ENCODE results near the gene C12orf43. TPM values are rescaled to one million over a fixed set of nuclear protein-coding genes. Genes with fewer than 3 reads are reported as not detected.
"Not testable (repeated sequence)": the region's sequence is repeated elsewhere in the genome, so short reads cannot be mapped to it uniquely, and the experiment has no call there.

C12orf43 gene
- 15.3 and 16.8 TPM in 2 replicates for polyA plus RNA-seq (2014; cell fraction: cytosol; rRNA removed)
- polyA plus RNA-seq (2014; cell fraction: nucleus; rRNA removed), result 8.0 and 10.1 TPM in 2 replicates

DNA sequence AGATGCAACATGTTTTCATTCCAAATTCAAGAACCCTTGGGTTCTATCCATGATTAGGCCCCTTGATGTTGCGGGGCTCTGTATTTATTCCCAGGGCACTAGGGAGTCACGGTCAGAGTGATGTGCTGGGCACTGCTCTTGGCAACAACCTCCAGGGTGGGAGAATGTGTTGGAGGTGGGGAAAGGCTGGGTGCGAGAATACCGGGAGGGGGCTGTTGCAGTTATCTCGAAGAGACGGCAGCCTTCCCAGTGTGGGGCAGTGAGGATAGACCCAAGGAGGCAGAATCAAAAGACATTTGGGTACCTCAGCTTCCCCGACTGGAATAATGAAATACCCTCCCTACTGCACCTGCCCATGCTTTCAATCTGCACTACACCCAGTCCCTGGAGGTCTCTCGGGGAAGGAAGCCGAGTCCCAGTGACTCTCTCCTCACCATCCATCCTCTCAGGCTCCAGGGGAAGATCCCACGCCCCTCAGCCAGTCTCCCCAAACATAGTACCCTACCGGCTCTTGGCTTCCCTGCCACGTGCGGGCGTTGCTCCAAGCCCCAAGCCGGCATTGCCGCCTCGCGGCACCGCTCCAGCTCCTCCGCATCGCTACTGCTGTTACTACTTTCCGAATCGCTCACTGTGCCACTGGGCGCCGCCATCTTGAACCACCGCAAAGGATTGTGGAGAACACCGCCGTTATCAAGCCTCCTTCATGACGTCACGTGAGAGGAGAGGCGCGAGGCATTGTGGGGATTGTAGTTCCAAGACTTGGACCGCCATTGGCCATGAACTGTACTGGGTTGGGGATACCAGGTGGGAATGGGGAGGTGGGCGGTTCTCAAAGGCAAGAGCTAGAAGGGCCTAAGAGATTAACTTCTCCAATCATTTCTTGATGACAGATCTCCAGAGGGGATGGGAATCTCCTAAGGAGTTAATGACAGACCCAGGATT is at the start of gene C12orf43:
C12orf43 (minus strand) TSS at position 663 of the 942 bp plus-strand sequence; CDS start at position 650, 13 bp downstream.
- peak; percentile 94 for DNase-seq (ENCODE audit: low spot score)

DNA sequence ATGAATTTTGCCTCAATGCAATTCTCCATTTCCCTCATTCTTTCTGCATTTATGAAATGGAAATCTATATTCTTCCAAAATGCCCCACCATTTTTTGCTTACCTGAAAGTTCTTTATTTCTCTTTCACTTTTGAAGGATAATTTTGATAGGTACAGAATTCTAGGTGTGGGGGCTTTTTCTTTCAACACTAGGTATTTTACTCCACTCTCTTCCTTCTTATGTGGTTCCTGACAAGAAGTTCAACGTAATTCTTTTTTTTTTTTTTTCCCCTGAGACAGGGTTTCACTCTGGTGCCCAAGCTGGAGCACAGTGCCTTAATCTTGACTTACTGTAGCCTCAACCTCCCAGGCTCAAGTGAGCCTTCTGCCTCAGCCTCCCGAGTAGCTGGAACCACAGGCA is 49.1 kb upstream of the C12orf43 start:
- no peak for DNase-seq (ENCODE audit: low spot score)

GRCh38 chr12:121064586-121064985 is 48.3 kb upstream of the C12orf43 start:
- not testable (repeated sequence) for DNase-seq (ENCODE audit: low spot score)

GRCh38 chr12:121064116-121064515 is 47.8 kb upstream of the C12orf43 start:
- no peak for DNase-seq (ENCODE audit: low spot score)

GRCh38 chr12:121062391-121063045 is 46.2 kb upstream of the C12orf43 start:
- no peak for DNase-seq (ENCODE audit: low spot score)

DNA sequence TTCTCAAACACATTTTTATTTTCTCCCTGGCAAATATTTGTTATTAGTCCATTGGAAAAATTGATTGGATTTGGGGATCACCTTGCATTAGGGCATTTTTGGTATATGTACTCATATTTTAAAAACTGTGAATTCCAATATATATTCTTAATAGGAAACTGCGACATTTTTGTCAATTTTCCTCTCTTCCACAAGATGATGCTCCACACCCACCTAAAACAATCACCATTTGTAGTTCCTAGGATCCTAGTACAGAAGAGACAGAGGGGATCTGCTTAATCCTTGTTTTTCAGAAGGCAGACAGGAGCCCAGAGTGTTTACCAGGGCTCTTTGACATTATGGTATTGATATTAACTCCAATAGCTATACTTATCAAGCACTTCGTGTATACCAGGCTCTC is 45.5 kb upstream of the C12orf43 start:
- DNase-seq (ENCODE audit: low spot score), result no peak

- DNase-seq (ENCODE audit: low spot score), result peak; percentile 26
These were observed 44.1 kb upstream of the C12orf43 start for GRCh38 chr12:121060149-121061001.

DNA sequence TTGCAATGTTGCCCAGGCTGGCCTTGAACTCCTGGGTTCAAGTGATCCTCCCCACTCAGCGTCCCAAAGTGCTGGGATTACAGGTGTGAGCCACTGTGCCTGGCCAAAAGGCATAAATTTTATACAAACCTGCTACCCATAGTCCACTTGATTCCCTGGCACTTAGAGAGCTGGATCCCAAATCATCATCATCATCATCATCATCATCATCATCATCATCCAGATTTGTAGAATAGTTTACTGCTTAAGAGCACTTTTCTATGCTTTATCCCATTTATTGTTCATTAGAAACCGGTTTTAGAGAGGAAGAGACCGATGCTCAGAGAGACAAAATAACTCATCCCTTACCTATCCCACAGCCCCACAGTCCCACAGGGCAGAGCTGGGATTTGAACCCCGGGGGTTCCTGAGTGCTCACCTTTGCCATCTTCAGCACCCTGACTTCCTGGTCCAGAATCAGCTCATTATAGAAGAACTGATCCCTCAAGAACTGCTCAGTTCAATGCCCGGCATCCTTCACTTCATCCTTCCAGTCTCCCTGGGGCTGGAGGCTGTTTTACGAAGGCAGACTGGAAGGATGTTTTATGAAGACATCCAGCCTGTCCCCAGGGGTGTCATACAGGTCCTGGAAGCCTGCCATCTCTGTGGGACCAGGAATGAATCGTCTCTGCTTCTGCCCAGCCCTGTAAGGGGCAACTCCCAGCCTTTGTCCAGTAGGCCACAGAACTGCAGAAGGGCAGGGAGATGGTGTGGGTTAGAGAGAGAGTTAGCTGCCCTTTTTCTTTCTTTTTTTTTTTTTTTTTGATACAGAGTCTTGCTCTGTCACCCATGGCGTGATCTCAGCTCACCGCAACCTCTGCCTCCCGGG is 43.0 kb upstream of the C12orf43 start:
- no peak for DNase-seq (ENCODE audit: low spot score)

GRCh38 chr12:121057794-121058193 is 41.5 kb upstream of the C12orf43 start:
- DNase-seq (ENCODE audit: low spot score), result no peak

GRCh38 chr12:121053706-121054105 is 37.4 kb upstream of the C12orf43 start:
- no peak for DNase-seq (ENCODE audit: low spot score)

GRCh38 chr12:121050725-121051124 is 34.4 kb upstream of the C12orf43 start:
- DNase-seq (ENCODE audit: low spot score), result no peak

DNA sequence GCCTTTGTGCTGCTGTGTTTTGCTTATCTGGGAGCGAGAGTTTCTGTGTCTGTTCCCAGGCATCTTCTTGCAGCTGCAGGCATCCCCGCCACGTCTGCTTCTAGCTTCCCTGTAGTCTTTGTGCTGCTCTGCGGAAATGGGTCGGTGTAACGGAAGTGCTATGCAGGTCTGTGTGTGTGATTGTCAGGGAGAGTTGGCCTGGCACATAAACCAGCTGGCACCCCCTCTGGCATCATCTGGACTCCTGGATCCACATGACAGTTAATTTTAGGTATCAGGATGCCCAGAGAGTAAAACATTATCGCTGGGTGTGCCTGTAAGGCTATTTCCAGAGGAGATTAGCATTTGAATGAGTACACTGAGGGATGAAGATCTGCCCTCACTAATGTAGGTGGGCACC is 32.2 kb upstream of the C12orf43 start:
- peak; percentile 28 for DNase-seq (ENCODE audit: low spot score)

DNA sequence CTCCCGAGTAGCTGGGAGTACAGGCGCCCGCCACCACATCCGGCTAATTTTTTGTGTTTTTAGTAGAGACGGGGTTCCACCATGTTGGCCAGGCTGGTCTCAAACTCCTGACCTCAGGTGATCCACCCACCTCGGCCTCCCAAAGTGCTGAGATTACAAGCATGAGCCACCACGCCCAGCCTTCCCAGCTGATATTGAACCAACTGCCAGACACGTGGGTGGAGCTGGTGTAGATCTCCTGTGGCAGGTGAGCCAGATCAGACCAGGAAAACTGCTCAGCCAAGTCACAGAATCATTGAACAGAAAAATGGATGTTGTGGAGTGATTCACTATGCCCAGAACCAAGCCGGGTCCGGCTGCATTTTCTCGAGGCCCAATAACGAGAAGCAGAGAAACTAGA is 31.1 kb upstream of the C12orf43 start:
- DNase-seq (ENCODE audit: low spot score), result not testable (repeated sequence)

DNA sequence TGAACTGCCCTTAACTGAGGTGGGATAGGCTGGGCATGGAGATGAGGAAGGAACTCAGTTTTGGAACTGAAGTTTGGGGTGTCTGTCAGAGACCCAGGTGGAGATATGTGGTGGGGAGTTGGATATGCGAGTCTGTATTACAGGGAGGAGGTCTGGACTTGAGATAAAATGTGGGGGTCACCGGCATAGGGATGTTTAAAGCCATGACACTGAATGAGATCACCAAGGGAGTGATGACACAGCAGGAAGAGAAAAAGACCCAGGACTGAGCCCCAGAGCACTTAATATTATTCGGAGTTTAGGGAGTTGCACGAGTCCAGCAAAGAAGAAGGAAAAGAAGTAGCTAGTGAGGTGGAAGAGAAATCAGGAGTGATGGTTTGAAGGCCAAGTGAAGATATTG is 26.8 kb upstream of the C12orf43 start:
- no peak for DNase-seq (ENCODE audit: low spot score)

DNA sequence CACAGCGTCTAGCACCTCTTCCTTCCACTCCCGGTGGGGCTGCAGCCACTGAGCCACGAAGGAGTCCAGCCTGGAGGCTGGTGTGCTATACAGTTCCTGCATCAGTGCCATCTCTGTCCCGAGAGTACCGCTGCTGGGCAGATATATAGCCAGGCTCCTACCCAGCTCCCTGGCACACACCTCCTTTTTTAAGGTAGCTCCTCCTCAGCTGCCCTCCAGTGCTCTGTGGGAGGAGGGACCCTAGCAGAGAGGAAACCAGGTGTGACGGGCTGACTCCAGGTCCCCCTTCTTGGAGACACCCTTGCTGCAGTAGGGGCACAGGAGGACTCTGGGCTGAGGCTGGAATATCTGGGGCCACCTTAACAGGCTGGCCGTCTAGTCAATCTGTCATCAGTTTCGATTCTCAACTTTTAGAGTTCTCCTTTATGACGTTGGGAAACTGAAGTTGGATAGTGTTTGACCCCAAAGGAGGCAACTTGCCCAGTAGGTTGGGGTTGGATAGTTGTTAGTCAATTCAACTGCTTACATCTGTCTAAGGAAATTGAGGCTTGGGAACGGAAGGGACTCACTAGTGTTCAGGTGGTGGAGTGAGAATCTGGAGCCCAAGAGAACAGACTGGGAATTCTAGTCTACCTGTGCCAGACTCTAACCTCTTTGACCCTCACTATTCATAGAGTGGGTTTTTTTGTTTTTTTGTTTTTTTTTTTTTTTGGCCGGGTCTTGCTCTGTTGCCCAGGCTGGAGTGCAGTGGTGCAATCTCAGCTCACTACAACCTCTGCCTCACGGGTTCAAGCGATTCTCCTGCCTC is 22.8 kb upstream of the C12orf43 start, which contains the start of gene OASL:
OASL (minus strand) TSS at position 386 of the 808 bp plus-strand sequence; CDS start at position 111, 275 bp downstream.
- DNase-seq (ENCODE audit: low spot score), result no peak

DNA sequence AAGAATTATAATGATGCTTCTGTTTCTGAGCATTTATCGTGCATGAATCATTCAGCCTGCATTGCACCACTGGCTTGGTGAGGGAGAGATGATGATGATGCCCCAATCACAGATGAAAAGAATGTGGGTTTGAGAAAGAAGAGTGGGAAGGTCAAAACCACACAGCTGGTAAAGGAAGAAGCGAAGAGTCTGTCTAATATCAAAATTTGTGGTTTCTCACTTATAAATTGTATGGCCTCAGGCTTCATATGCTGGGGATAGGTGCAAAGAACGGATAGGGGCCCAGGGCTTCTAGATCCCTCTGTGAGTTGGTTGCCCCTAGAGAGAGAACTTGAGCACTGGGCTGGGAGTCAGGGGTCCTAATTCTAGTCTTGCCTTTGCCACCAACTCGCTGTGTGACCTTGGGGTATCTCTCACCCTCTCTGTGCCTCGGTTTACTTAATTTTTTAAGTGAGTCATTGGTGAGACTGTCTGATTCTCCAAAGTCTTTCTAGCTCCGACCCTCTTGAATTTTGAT is 20.6 kb upstream of the C12orf43 start:
- DNase-seq (ENCODE audit: low spot score), result no peak

- no peak for DNase-seq (ENCODE audit: low spot score)
These were observed 18.5 kb upstream of the C12orf43 start for GRCh38 chr12:121034616-121035305.

GRCh38 chr12:121033625-121034349 is 17.5 kb upstream of the C12orf43 start:
- no peak for DNase-seq (ENCODE audit: low spot score)

All from SK-N-DZ (cell line).